NK-92 (cell line): ENCODE measurements around the gene RHCE.
"Not testable (repeated sequence)": the region's sequence is repeated elsewhere in the genome, so short reads cannot be mapped to it uniquely, and the experiment has no call there.

ENCODE experiments used
- DNase-seq: peaks from one replicate; lab custom pipeline; 2025; ENCODE audit not compliant: unreplicated experiment; lab: John Stamatoyannopoulos, UW

Gene RHCE

DNA sequence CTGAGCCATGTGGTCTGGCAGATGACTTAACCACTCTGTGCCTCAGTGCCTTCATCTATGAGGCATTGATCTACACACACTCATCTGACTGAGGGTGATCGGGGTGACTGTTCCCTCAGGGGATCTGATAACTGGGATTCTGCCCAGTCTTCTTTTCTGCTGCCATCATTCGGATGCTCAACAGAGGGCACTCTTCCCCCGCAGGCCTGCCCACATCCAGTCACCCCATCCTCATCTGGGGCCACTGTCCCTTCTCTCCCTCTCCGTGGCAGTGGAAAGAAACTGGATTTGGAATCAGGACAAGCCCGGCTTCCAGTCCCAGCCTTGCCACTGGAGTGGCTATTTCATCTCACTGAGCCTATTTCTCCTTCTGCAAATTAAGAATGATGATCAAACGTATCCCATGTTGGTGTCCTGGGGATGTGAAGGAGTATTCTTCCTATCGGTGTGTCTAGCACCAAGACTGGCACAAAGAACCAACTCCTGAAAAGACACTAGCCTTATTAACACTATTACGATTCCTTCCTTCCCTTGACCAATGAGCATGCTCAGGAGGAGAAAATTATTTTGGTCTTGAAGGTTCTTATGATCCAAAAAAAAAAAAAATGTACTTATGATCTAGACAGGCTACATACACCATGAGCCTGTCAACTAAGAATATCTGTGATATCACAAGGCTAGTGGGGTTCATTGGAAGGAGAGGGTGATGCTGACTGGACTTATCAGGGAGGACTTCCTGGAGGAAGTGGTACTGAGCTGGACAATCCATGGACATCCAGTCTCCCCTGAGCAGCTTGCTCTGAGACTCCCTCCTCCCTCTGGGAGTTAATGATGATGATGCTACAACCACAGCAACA lies 17.4 kb downstream of the RHCE start:
- DNase-seq = not testable (repeated sequence)

DNA sequence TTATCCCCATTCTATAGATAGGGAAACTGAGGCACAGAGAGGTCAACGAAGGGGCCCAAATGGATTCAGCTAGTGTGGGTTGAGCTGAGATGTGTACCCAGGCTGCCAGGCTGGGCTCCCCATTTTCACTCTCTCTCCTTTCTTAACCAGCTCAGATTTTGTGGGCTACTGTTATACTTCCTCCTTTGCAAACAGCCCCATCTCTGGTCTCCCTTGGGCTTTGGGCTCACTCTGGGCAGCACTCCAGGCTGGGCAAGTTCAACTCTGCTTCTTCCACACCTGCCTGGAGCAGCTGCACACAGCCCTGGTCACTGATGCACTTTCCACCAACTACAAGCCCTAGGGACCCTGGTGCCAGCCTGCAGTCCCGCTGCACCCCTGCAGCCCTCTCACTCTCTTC lies 22.5 kb downstream of the RHCE start:
- DNase-seq = not testable (repeated sequence)

DNA sequence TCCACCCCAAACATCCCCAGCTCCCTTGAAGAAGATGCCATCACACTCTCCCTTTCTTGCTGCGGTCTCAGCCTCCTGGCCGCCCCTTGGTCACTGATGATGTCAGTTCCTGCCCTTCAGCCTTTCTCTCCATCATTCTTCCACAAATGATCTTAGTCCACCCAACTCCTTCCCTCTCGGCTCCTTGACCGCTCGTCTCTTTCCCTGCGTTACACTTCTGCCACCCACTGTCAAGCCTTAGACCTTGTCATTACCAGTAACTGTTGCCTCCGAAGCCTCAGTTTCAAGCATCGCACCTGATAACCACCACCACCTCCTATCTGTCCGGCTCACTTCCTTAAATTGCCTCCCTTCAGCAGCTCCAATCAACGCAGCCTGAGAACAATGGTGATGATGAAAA lies 23.1 kb downstream of the RHCE start:
- DNase-seq = not testable (repeated sequence)

DNA sequence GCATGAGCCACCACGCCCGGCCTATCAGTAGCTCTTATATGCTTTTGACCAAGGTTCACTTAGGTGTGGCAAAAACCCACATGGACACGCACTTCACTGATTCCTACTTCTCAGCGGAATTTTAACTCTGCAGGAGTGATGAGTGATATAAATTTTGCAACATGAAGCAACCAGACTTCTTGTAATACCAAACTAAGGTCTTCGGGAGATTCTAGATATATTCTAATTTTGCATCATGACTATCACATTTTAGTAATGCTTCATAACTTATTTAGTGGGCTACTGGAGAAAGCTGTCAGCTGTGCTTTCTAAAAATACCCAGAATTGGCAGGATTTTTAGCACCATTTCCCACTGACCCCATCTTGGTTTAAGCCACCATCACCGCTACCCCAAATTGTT lies 27.8 kb downstream of the RHCE start:
- no peak for DNase-seq

DNA sequence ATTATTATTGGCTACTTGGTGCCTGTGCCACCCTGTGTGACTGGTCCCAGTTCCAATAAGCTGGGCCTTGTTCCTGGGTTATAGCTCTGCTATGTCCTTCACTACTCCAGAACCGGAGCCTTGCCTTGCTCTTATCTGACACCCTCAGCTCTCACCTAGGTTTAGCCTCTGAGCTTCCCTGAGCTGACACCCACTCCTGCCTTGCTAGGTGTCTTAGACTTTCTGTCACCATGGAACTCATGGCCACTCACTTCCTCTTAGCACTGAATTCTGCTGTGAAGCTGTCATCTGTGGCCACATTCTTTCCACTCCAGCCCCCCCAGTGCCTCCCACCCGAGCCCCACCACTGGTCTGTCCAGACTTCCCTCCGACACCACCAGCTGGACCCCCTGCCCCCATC lies 30.9 kb downstream of the RHCE start:
- not testable (repeated sequence) for DNase-seq

DNA sequence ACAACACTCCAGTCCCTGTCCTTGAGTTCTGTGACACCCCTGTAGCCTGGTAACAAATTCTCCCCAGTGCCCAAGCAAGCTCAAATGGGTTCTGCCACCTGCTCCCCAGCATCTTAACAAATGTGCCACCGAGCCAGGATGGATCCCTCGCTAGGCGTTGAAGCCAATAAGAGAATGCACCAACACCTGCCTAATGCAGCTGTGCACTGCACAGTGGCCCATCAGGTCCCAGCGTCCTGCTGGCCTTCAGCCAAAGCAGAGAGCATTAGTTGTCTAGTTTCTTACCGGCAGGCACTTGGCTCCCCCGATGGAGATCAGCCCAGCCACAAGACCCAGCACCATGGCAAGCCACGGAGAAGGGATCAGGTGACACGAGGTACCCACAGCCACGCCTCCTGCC lies 31.9 kb downstream of the RHCE start:
- not testable (repeated sequence) for DNase-seq

DNA sequence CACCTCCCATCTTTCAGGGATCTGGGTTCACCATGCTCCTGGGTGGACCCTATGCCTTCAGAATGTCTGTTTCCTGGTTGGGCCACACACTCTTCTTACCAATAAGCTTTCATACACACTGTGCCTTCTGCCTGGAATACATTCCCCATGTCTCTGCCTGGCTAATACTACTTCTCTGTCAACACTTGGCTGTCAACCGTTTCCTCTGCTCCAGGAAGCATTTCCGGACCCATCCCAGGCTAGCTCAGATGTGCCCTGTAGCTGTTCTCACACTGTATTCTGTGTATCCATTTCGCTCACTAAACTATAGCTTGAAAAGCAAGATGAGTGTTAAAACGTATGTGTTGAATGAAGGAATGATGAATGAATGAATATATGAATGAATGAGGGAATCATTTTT lies 33.5 kb downstream of the RHCE start:
- DNase-seq = not testable (repeated sequence)

DNA sequence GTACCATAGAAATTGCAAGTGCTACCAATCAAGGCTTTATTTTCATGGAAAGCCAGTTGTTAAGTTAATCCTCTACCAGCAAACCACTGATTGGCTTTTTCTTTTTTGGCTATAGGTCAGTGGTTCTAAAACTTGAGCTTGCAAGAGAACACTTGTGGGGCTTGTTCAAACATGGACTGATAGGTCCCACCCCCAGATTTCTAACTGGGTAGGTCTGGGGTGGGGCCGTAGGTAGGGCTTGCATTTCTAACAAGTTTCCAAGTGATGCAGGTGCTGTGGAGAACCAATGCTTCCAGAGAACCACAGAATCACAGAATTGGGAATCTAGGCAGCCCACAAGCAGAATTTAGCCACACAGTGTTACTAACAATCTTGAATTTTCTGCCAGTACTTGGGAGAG lies 36.8 kb downstream of the RHCE start:
- DNase-seq = not testable (repeated sequence)

DNA sequence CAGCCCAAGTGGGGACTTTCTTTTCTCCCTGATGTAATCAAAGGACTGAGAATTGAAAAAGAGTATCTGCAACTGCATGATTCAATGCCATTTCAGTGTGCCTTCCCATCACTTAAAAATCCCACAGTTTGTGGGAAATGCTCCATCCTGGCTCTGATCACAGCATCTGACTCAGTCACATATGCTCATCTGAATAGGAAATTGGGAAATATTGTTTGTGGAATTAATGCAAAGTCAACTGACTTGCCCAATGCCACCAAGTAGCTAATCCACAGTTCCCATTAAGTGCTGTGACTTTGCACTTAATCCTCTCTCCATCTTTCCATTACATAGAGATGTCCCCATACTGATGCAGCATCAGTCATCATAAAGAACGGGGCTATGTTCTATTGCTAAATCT lies 37.5 kb downstream of the RHCE start:
- DNase-seq = not testable (repeated sequence)

DNA sequence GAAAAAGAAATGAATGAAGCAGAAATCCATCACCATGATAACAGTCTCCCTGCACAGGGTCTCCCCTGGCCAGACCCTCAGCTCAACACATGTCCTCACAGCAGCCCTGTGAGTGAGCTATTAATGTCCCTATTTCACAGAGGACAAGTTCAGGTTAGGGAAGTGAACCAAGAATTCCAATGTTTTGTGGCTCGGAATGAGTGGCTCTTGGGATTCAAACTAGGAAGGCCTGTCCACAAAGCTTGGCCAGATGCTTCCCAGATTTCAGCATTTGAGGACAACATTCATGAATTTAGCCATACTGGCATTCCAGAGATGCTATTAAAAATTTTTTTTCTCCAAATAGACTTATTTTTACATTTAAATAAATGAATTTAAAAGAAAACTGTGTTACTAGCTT lies 38.1 kb downstream of the RHCE start:
- DNase-seq = not testable (repeated sequence)

DNA sequence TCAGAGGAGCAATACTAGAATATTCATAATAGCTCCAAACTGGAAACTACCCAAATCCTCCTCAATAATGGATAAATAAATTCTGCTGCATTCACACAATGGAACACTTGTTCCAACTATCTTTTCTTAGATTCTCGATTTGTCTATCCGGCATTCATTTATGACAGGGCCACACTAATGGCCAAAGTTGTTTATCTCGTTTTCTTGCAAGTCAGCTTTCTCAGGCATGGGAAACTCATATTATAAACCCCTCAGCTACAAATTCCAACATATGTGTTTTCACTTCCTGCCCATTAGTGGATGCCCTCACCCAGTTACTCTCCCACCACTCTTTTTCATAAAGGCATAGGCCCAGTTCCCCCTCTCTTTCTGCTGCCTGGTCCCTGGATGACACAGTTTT lies 42.3 kb downstream of the RHCE start:
- not testable (repeated sequence) for DNase-seq

DNA sequence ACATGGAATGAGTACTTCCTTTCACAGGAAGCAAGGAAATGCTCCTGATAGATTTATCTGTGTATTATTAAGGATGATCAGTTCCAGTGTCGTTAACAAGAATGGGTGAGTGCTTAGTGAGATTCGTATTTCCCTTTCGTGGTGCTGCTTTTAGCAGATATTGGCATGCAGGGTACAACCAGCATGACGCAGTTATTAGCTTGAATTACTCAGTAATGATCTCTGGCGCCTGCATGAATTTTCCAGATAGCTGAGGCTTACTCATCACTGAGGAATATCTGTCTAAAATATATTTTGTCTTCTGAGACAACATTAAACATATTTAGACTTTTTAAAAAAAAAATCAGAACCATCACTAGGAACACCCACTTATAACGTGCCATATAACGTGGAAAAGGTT lies 48.9 kb downstream of the RHCE start:
- not testable (repeated sequence) for DNase-seq

DNA sequence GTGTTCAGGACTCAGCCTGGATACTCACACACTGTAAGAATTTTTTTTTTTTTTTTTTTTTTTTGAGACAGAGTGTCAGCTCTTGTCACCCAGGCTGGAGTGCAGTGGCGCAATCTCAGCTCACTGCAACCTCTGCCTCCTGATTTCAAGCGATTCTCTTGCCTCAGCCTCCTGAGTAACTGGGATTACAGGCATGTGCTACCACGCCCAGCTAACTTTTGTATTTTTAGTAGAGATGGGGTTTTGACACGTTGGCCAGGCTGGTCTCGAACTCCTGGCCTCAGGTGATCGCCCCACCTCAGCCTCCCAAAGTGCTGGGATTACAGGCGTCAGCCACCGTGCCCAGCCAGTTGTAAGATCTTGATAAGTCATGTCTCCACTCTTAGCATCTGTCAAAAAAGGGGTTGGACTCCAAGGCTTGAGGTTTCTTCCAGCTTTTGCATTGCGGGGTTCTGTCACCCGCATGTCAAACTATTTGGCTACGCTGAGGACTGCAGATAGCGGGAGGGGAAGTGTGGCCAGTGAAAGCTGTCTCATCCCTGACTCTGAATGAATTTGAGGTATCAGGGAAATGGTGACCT lies 50.8 kb downstream of the RHCE start:
- DNase-seq = not testable (repeated sequence)

DNA sequence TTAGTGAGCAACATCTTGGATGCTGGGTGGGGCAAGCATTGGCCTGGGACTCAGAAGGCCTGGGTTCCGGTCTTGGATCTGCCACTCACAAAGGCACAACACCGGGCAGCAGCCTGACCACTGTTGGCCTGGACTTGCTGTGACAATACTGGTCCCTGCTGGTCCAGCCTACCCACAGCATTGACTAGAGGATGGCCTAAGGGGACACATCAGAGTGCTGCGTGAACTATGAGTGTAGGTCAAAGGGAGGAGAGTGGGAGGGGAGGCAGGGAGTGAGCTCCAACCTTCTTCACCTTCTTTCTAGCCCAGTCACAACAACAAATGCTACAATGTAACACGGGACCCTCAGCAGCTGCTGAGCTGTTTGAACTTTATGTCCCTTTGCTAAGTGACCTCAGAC lies 51.4 kb downstream of the RHCE start:
- DNase-seq = no peak

DNA sequence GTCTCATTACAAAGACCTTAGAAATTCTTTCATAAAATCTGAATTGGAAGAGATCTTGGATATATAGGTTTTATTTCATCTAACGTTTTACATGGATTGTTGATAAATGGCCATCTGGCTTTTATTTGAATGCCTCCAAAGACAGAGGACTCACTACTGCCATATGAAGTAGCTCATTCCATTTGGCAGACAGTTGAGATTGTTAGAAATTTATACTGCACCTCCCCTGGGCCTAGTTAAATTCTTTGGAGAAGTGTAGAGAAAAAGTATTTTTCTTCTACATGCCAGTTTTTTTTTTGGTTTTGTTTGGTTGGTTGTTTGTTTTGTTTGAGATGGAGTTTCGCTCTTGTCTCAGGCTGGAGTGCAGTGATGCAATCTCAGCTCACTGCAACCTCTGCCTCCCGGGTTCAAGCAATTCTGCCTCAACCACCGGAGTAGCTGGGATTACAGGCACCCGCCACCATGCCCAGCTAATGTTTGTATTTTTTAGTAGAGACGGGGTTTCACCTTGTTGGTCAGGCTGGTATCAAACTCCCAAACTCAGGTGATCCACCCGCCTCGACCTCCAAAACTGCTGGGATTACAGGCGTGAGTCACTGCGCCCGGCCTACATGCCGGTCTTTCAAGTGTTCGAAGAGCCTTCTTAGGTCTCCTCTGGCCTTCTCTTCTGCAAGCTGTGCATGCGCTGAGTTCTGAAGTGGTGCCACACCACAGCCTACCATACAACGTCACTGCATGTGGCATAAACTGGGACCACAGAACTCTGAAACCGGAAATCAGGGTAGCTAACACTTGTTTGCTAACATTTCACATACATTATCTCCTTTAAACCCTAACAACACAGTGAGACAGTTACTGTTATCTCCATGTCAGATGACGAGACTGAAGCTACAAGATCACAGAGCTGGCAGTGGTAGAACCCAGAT lies 57.7 kb downstream of the RHCE start:
- DNase-seq = not testable (repeated sequence)

DNA sequence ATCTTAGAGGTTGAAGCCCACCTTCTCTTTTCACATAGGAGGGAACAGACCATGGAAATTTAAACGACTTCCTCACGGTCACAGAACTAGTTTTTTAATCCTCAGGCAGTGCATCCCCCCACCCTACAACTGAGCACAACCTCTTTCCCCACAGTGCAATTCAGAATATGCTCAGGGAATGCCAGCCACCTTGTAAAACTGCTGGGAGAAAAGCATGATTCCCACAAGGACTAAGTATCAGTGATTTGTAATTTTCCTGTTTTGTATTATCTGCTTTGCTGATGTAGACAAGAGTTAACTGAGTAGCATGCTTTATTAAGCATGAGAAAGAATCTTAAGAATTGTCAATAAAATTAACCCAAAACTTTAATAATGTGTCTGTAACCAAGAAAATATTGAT lies 58.7 kb downstream of the RHCE start:
- DNase-seq = no peak

DNA sequence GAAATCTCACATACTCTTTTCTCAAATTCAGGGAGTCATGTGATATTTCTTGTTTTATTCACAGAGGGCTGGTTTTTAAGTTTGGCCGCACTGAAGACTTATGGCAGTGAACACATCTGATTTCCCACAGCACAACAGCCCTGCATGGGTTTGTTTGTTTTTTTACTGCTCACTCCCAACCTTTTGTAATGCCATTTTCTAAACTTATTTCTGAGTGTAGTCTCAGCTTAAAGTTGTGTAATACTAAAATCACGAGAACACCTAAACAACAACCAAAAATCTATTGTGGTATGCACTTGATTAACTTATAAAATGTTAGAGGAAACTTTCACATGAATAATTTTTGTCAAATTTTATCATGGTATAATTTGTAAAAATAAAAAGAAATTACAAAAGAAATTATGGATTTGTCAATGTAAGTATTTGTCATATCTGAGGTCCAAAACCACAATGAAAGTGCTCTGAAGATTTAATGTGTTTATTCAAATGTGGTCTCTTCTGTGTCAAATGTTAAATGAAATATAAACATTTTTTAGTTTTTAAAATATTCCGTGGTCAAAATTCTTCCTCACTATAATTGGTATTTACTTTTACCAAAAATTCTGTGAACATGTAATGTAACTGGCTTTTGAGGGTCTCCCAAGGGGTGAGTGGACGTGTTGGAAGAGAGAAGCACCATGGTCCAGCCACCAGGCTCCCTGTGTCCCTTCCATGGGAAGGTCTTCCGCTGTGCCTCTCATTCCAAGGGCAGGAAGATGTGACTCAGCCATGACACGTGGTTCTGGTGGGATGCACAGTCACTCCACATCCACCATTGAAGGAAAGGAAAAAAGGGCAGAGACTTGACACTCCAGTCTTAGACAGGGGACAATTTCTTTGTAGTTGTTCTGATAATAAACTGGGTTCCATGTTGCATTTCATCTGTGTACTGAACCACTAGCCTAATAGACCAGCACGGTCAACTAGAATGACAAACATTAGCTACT lies 59.7 kb downstream of the RHCE start:
- DNase-seq = no peak

DNA sequence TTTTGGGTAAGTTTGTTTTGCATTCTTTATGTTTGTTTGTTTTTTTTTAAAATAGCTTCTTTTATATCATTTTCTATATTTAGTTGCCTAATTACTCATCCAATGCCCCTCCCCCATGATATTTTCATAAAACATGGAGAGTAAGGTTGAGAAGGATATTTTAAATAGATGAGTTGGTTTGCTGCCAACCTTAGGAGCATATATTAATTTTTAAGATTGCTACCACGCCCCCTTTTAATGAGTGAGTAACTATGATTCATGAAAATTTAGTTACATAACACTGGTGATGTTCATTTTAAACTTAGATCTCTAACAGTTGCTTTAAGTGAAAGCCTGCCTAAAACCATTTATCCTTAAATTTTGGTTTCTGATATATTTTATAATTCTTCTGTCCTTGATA lies 63.8 kb downstream of the RHCE start:
- no peak for DNase-seq

DNA sequence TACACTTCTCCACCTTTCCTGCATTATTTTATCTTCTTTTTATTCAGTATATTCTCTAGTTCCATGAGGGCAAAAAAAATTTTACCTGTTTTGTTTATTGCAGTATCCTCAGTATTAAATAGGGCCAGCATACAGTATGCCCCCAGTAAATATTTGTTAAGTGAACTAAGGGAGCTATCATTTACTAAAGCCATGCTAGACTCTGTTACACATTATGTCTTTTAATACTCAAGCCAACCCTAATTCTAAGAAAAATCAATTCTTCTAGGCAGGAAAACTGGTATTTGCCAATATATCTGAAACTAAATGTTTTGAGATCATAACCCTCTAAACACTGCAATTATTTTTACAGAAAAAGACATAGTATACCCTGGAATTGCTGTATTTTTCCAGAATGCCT lies 64.2 kb downstream of the RHCE start:
- no peak for DNase-seq

DNA sequence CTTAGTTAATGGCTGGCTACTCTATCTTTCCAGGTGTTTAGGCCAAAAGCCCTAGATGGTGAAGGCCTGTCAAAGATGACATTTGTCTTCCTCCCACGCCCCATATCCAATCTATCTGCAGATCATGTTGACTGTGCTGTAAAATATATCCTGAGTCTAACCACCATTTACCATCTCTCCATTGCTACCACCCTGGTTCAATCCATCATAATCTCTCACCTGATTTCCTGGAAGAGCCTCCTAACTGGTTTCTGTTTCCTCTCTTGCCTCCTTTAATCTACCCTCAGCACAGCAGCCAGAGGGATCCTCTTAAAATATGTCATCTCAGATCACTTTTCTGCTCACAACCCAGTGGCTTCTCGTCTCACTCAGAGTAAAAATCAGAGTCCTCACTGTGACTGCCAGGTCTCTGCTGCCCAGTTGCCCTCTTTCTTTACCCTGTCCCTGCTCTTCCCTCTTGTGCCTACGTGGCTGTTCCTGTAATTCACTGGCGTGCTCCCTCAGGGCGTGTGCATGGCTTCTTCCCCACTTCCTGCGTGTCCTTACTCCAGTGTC lies 64.7 kb downstream of the RHCE start:
- no peak for DNase-seq
